HCT116 (cell line): ENCODE measurements around the gene SRGAP3. TPM values are rescaled to one million over a fixed set of nuclear protein-coding genes. Genes with fewer than 3 reads are reported as not detected.

ENCODE experiments used
- ATAC-seq: fragments of 200-7000 bp; cut with Tn5 transposase; 2 replicates; pipeline ENCODE4 v1.9.1; 2020; ENCODE audit warnings: mild to moderate bottlenecking, moderate library complexity
- BruUV-seq: library from RNA; stranded (reverse); fragments of 400-500 nt; replicated peaks from 2 replicates; lab custom pipeline; 2021; lab: Mats Ljungman, UMichigan
- CTCF ChIA-PET: fragments of 300-600 bp; sonication (Branson Sonifier 250); formaldehyde crosslinking; loops from one replicate; lab custom pipeline; 2021; ENCODE audit warnings: antibody characterized with exemption; lab: Charles Lee
- POLR2A ChIA-PET: fragments of 300-600, 350-600 bp; sonication (Branson Sonifier 250); formaldehyde crosslinking; loops from one replicate; lab custom pipeline; 2021; ENCODE audit warnings: antibody characterized with exemption; lab: Charles Lee
- RAD21 ChIA-PET, 2 experiments: fragments of 300-600 bp; sonication (Branson Sonifier 250); formaldehyde crosslinking; loops; one replicate each; lab custom pipeline; 2023; ENCODE audit warnings: low total read pairs in 2 of 2; ENCODE audit not compliant: uncharacterized antibody in 2 of 2, unreplicated experiment in 2 of 2, low non-redundant PET in 1 of 2; lab: Charles Lee
- DNase-seq: peaks from one replicate; pipeline ENCODE4 v3.0.0-alpha.2; 2010; ENCODE audit warnings: low read depth, low spot score
- H2AFZ ChIP-seq: fragments of 200-600 bp; shearing (Covaris generic), sonication (generic); 2 replicates; pipeline ENCODE4 v1.6.1; 2017; ENCODE audit warnings: low read depth, mixed run types, mixed read lengths, antibody characterized with exemption, low read length; ENCODE audit not compliant: poor library complexity, severe bottlenecking
- H3K27ac ChIP-seq: 2 replicates; pipeline ENCODE4 v1.5.1; 2012; ENCODE audit warnings: low read depth, low read length
- H3K27me3 ChIP-seq: fragments of 200-600 bp; sonication (generic); 2 replicates; pipeline ENCODE4 v1.6.1; 2016; ENCODE audit warnings: mixed run types, low read length, mixed read lengths; ENCODE audit not compliant: insufficient read depth
- H3K36me3 ChIP-seq, 2 experiments: fragments of 200-500 bp in 1 of 2; fragments of 200-600 bp in 1 of 2; sonication (Bioruptor generic) in 1 of 2; sonication (generic) in 1 of 2; 2 replicates each; pipeline versions ENCODE4 v1.5.1 to v1.6.1; 2014 to 2016; ENCODE audit warnings: low read length in 2 of 2, inconsistent platforms in 1 of 2, mixed read lengths in 1 of 2, mixed run types in 1 of 2; ENCODE audit not compliant: insufficient read depth in 2 of 2, control insufficient read depth in 1 of 2
- H3K4me1 ChIP-seq, 2 experiments: fragments of 200-600 bp in 1 of 2; sonication (generic) in 1 of 2; 2 replicates each; pipeline versions ENCODE4 v1.5.1 to v1.6.1; 2012 to 2017; ENCODE audit warnings: low read length in 2 of 2, inconsistent platforms in 1 of 2, mild to moderate bottlenecking in 1 of 2, mixed read lengths in 1 of 2, mixed run types in 1 of 2, moderate library complexity in 1 of 2; ENCODE audit not compliant: insufficient read depth in 2 of 2, control insufficient read depth in 1 of 2
- H3K4me2 ChIP-seq: fragments of 200-600 bp; sonication (generic); 2 replicates; pipeline ENCODE4 v1.6.1; 2017; ENCODE audit warnings: mixed run types, low read length, mixed read lengths
- H3K4me3 ChIP-seq, 2 experiments: fragments of 200-600 bp in 1 of 2; sonication (generic) in 1 of 2; replicated peaks in 1 of 2; 2 replicates each; pipeline ENCODE4 v1.5.1; 2011 to 2016; ENCODE audit warnings: low read length in 2 of 2, control low read depth in 1 of 2, low read depth in 1 of 2, mild to moderate bottlenecking in 1 of 2, mixed read lengths in 1 of 2, mixed run types in 1 of 2
- H3K79me2 ChIP-seq: fragments of 200-600 bp; sonication (generic); 2 replicates; pipeline ENCODE4 v1.6.1; 2017; ENCODE audit warnings: mild to moderate bottlenecking, mixed run types, low read length, moderate library complexity, mixed read lengths; ENCODE audit not compliant: insufficient read depth
- H3K9ac ChIP-seq: fragments of 200-600 bp; sonication (generic); 2 replicates; pipeline ENCODE4 v1.6.1; 2016; ENCODE audit warnings: low read length, mixed read lengths
- H3K9me2 ChIP-seq: fragments of 200-600 bp; sonication (generic), shearing (Covaris generic); 2 replicates; pipeline ENCODE4 v1.6.1; 2017; ENCODE audit warnings: mixed run types, mild to moderate bottlenecking, moderate library complexity; ENCODE audit not compliant: insufficient read depth
- H3K9me3 ChIP-seq, 2 experiments: fragments of 200-500 bp in 1 of 2; fragments of 200-600 bp in 1 of 2; sonication (Bioruptor generic) in 1 of 2; sonication (generic) in 1 of 2; 2 replicates each; pipeline ENCODE4 v1.6.1; 2014 to 2017; ENCODE audit warnings: low read length in 2 of 2, mixed read lengths in 2 of 2, inconsistent platforms in 1 of 2, low read depth in 1 of 2, mild to moderate bottlenecking in 1 of 2, mixed run types in 1 of 2, moderate library complexity in 1 of 2; ENCODE audit not compliant: control insufficient read depth in 1 of 2, insufficient read depth in 1 of 2
- H4K20me1 ChIP-seq: fragments of 200-600 bp; sonication (generic), shearing (Covaris generic); 2 replicates; pipeline ENCODE4 v1.6.1; 2017; ENCODE audit warnings: mixed run types, mild to moderate bottlenecking, moderate library complexity; ENCODE audit not compliant: insufficient read depth
- CEBPB ChIP-seq: IDR thresholded peaks from 2 replicates; pipeline ENCODE4 v1.6.1; 2012; ENCODE audit warnings: low read depth
- ELF1 ChIP-seq: IDR thresholded peaks from 2 replicates; pipeline ENCODE4 v1.6.1; 2012; ENCODE audit warnings: low read depth, borderline replicate concordance
- EZH2 ChIP-seq: fragments of 200-600 bp; sonication (generic); IDR thresholded peaks from 2 replicates; pipeline ENCODE4 v1.6.1; 2017; ENCODE audit warnings: antibody characterized with exemption, mixed run types
- EZH2phosphoT487 ChIP-seq: fragments of 200-600 bp; IDR thresholded peaks from 2 replicates; pipeline ENCODE4 v1.6.1; 2018; ENCODE audit warnings: antibody characterized with exemption, borderline replicate concordance
- FOSL1 ChIP-seq: IDR thresholded peaks from 2 replicates; pipeline ENCODE4 v1.6.1; 2012; ENCODE audit warnings: low read depth
- JUND ChIP-seq: IDR thresholded peaks from 2 replicates; pipeline ENCODE4 v1.6.1; 2012
- SIN3A ChIP-seq: IDR thresholded peaks from 2 replicates; pipeline ENCODE4 v1.6.1; 2012; ENCODE audit warnings: low read depth
- SP1 ChIP-seq: IDR thresholded peaks from 2 replicates; pipeline ENCODE4 v1.6.1; 2012; ENCODE audit warnings: low read depth
- SRF ChIP-seq: IDR thresholded peaks from 2 replicates; pipeline ENCODE4 v1.6.1; 2012; ENCODE audit warnings: low read depth
- TCF7L2 ChIP-seq: IDR thresholded peaks from 2 replicates; pipeline ENCODE4 v1.7.0; 2011; ENCODE audit warnings: borderline replicate concordance, inconsistent platforms; ENCODE audit not compliant: insufficient read depth, insufficient read length; ENCODE audit errors: extremely low read depth
- YY1 ChIP-seq: IDR thresholded peaks from 2 replicates; pipeline ENCODE4 v1.6.1; 2011; ENCODE audit warnings: low read length, low read depth, moderate library complexity, mild to moderate bottlenecking; ENCODE audit not compliant: insufficient replicate concordance; ENCODE audit errors: extremely low read depth
- ZBTB33 ChIP-seq: IDR thresholded peaks from 2 replicates; pipeline ENCODE4 v1.6.1; 2011; ENCODE audit warnings: mild to moderate bottlenecking, low read length, moderate library complexity; ENCODE audit not compliant: insufficient replicate concordance; ENCODE audit errors: extremely low read depth
- ZNF274 ChIP-seq: fragments of 200-500 bp; sonication (Bioruptor generic); IDR thresholded peaks from 2 replicates; pipeline ENCODE4 v1.6.1; 2014; ENCODE audit warnings: mild to moderate bottlenecking, low read depth, low read length, inconsistent platforms
- intact Hi-C: fragments of 100-400 bp; cut with micrococcal nuclease; formaldehyde crosslinking; loops from 2 replicates; pipeline ENCODE4 v1.10.0; 2022
- total RNA-seq: library from RNA; stranded (reverse); gene quantifications from one replicate; pipeline ENCODE4 v1.2.1, GENCODE V29; 2021; ENCODE audit not compliant: unreplicated experiment
- TF ChIP-seq, protein P1 (sequence below), 3 experiments: fragments of 200-600 bp in 1 of 3; sonication (generic) in 1 of 3; IDR thresholded peaks in 2 of 3; conservative IDR thresholded peaks in 1 of 3; 2 replicates each; pipeline ENCODE4 v1.5.1; 2012 to 2017; ENCODE audit warnings: low read depth in 2 of 3, low read length in 2 of 3, antibody characterized with exemption in 1 of 3, borderline replicate concordance in 1 of 3, control low read depth in 1 of 3, mild to moderate bottlenecking in 1 of 3, mixed read lengths in 1 of 3, mixed run types in 1 of 3, moderate library complexity in 1 of 3; ENCODE audit not compliant: insufficient read depth in 1 of 3

Gene SRGAP3
- total RNA-seq, 1 experiment from 2014 or later, result 8.3 TPM

DNA sequence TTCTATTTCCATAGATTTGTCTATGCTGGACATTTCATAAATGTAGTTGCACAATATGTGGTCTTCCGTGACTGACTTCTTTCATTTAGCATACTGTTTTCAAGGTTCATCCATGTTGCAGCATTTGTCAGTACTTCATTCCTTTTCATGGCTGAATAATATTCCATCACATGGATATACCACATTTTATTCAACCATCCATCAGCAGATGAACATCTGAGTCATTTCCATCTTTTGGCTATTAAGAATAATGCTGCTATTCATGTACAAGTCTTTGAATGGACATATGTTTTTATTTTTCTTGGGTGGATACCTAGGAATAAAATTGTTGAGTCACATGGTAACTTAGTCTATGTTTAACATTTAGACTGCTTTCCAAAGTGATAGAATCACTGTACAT is 186.9 kb downstream of the SRGAP3 start:
- Histone ChIP-seq H2AFZ (no peak overlapping the region), H4K20me1 (no peaks in the 10 kb centered on the region), H3K27ac (no peak overlapping the region), H3K9ac (no peak overlapping the region), H3K36me3 (no peaks in the 10 kb centered on the region), H3K4me1 (no peaks in the 10 kb centered on the region), H3K4me3 (no peak overlapping the region), H3K79me2 (no peaks in the 10 kb centered on the region), H3K27me3 (no peaks in the 10 kb centered on the region), H3K9me3 (peaks cover 0 to 5% of the 10 kb centered on the region in 2 experiments; a peak in 1 of 4 replicates), H3K4me2 (no peak overlapping the region), H3K9me2 (no peaks in the 10 kb centered on the region)
- ChIA-PET RAD21 (no interaction called here), POLR2A (no interaction called here), CTCF (no interaction called here)
- intact Hi-C loops, result no loop called here
- DNase-seq (no peak), ATAC-seq (no peak)
- TF ChIP-seq FOSL1, result no peak
- TF ChIP-seq YY1, result no peak
- no peak for TF ChIP-seq ELF1
- TF ChIP-seq CEBPB, result no peak
- no peak for TF ChIP-seq JUND
- no TSS peak for BruUV-seq

DNA sequence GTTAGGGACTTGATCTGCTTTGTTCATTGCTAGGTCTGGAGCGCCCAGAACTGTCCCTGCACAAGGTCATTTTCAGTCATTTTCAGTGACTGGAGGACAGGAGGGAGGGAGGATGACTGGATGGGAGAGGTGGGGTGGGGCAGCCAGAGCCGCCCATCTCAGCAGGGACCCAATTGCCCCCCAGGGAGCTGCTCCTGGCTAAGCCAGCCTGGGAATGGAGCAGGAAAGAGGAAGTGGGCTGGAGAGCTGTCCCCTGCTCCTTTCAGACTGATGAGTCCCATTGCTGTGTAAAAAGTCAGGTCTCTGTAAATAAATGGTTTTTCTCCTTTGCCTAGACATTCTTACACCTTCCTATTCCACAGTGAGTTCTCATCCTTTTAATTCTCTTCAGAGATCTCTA is 187.8 kb downstream of the SRGAP3 start:
- H3K27me3 ChIP-seq, result no peaks in the 10 kb centered on the region
- RAD21 ChIA-PET, result no interaction called here
- no peak for ATAC-seq
- POLR2A ChIA-PET, result no interaction called here
- no peak overlapping the region for H3K4me3 ChIP-seq
- no peak overlapping the region for H2AFZ ChIP-seq
- TF ChIP-seq ZBTB33, result no peak
- TF ChIP-seq, protein P1, sequence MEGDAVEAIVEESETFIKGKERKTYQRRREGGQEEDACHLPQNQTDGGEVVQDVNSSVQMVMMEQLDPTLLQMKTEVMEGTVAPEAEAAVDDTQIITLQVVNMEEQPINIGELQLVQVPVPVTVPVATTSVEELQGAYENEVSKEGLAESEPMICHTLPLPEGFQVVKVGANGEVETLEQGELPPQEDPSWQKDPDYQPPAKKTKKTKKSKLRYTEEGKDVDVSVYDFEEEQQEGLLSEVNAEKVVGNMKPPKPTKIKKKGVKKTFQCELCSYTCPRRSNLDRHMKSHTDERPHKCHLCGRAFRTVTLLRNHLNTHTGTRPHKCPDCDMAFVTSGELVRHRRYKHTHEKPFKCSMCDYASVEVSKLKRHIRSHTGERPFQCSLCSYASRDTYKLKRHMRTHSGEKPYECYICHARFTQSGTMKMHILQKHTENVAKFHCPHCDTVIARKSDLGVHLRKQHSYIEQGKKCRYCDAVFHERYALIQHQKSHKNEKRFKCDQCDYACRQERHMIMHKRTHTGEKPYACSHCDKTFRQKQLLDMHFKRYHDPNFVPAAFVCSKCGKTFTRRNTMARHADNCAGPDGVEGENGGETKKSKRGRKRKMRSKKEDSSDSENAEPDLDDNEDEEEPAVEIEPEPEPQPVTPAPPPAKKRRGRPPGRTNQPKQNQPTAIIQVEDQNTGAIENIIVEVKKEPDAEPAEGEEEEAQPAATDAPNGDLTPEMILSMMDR (IDR thresholded peaks at IDR 0.05 in 2 of 3, conservative IDR thresholded peaks at IDR 0.05 in 1 of 3; ENCODE audit: borderline replicate concordance in 1 of 3, insufficient read depth in 1 of 3, low read depth in 2 of 3, low read length in 2 of 3), result no peak
- no peak for TF ChIP-seq FOSL1
- TF ChIP-seq TCF7L2, result no peak
- no peak for TF ChIP-seq ZNF274
- no peak for TF ChIP-seq EZH2
- TF ChIP-seq JUND, result no peak
- TF ChIP-seq SP1, result no peak
- no peak for TF ChIP-seq EZH2phosphoT487
- TF ChIP-seq SRF, result no peak
- no peak for TF ChIP-seq SIN3A
- no peak for TF ChIP-seq ELF1
- no peak for TF ChIP-seq CEBPB
- no peak for TF ChIP-seq YY1
- no peaks in the 10 kb centered on the region for H4K20me1 ChIP-seq
- H3K36me3 ChIP-seq, result no peaks in the 10 kb centered on the region
- DNase-seq, result no peak
- no peak overlapping the region for H3K4me2 ChIP-seq
- H3K9me2 ChIP-seq, result no peaks in the 10 kb centered on the region
- CTCF ChIA-PET, result no interaction called here
- intact Hi-C loops, result no loop called here
- H3K9ac ChIP-seq, result no peak overlapping the region
- no peaks in the 10 kb centered on the region for H3K4me1 ChIP-seq
- H3K9me3 ChIP-seq, result peaks cover 0 to 5% of the 10 kb centered on the region in 2 experiments; a peak in 1 of 4 replicates
- H3K79me2 ChIP-seq, result no peaks in the 10 kb centered on the region
- no peak overlapping the region for H3K27ac ChIP-seq
- no TSS peak for BruUV-seq
